Stimulated activated CD4-positive, alpha-beta T cell treated with anti-CD3 and anti-CD28 coated beads, Interleukin-1b, Interleukin-23, amount 100 ng/mL, for 24 hours (primary cell): ENCODE results near the gene PAFAH1B2.

ENCODE experiments used
- DNase-seq, 4 experiments: peaks; one replicate each; pipeline ENCODE4 v3.0.0-alpha.2; 2020; ENCODE audit warnings: low read depth in 4 of 4, low spot score in 1 of 4

PAFAH1B2 gene

GRCh38 chr11:117187799-117188481 is 43.9 kb downstream of the PAFAH1B2 start:
- DNase-seq: no peak

GRCh38 chr11:117188620-117189081 is 44.6 kb downstream of the PAFAH1B2 start:
- no peak for DNase-seq

GRCh38 chr11:117189191-117189940 is 45.3 kb downstream of the PAFAH1B2 start:
- no peak for DNase-seq

GRCh38 chr11:117189941-117190544 is 46.0 kb downstream of the PAFAH1B2 start:
- no peak for DNase-seq

GRCh38 chr11:117191680-117192400 is 47.8 kb downstream of the PAFAH1B2 start:
- no peak for DNase-seq

- DNase-seq: no peak
These were observed 48.4 kb downstream of the PAFAH1B2 start for GRCh38 chr11:117192401-117192875.

GRCh38 chr11:117193130-117194020 is 49.3 kb downstream of the PAFAH1B2 start:
- DNase-seq: no peak

- no peak for DNase-seq
These were observed 50.2 kb downstream of the PAFAH1B2 start for GRCh38 chr11:117194267-117194666.

GRCh38 chr11:117195258-117195657 is 51.2 kb downstream of the PAFAH1B2 start:
- no peak for DNase-seq

GRCh38 chr11:117195761-117196160 is 51.7 kb downstream of the PAFAH1B2 start:
- no peak for DNase-seq

GRCh38 chr11:117197006-117197405 is 52.9 kb downstream of the PAFAH1B2 start:
- no peak for DNase-seq

- no peak for DNase-seq
These were observed 53.7 kb downstream of the PAFAH1B2 start for GRCh38 chr11:117197516-117198456.

- no peak for DNase-seq
These were observed 54.5 kb downstream of the PAFAH1B2 start for GRCh38 chr11:117198613-117199012.

GRCh38 chr11:117199053-117199915 is 55.2 kb downstream of the PAFAH1B2 start, which contains the start of gene TAGLN:
Gene TAGLN, plus strand, starts transcription at chr11:117199370. Its CDS starts 3,644 bp downstream, at chr11:117203014.
- DNase-seq: no peak

GRCh38 chr11:117199916-117200812 is 56.1 kb downstream of the PAFAH1B2 start:
- no peak for DNase-seq

GRCh38 chr11:117200813-117201657 is 56.9 kb downstream of the PAFAH1B2 start:
- no peak for DNase-seq
